PC-9 (cell line): Measurements from ENCODE around the gene SLC24A2.

Experiments
- EZH2 ChIP-seq: fragments of 200-600 bp; sonication (generic); IDR thresholded peaks from 2 replicates; pipeline ENCODE4 v1.8.0; 2017; ENCODE audit warnings: antibody characterized with exemption, low read depth
- TF ChIP-seq, protein P1 (sequence below): fragments of 200-600 bp; sonication (generic); conservative IDR thresholded peaks from 2 replicates; pipeline ENCODE4 v1.6.1; 2017; ENCODE audit warnings: mixed run types, antibody characterized with exemption, mild to moderate bottlenecking, moderate library complexity

GRCh38 chr9:19746223-19746622, 42.6 kb downstream of the SLC24A2 start:
- TF ChIP-seq EZH2, result no peak
- TF ChIP-seq, protein P1, sequence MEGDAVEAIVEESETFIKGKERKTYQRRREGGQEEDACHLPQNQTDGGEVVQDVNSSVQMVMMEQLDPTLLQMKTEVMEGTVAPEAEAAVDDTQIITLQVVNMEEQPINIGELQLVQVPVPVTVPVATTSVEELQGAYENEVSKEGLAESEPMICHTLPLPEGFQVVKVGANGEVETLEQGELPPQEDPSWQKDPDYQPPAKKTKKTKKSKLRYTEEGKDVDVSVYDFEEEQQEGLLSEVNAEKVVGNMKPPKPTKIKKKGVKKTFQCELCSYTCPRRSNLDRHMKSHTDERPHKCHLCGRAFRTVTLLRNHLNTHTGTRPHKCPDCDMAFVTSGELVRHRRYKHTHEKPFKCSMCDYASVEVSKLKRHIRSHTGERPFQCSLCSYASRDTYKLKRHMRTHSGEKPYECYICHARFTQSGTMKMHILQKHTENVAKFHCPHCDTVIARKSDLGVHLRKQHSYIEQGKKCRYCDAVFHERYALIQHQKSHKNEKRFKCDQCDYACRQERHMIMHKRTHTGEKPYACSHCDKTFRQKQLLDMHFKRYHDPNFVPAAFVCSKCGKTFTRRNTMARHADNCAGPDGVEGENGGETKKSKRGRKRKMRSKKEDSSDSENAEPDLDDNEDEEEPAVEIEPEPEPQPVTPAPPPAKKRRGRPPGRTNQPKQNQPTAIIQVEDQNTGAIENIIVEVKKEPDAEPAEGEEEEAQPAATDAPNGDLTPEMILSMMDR, result no peak
